ENCODE results near the gene HIGD2A.

The HIGD2A gene

GRCh38 chr5:176352116-176352878, 36.3 kb upstream of the HIGD2A start:
- Histone ChIP-seq H3K9me2 (replicated peaks; ENCODE audit: insufficient read depth, low read length) (no peaks in the 10 kb centered on the region), H3K4me2 (ENCODE audit: low read depth, low read length, poor library complexity, severe bottlenecking) (no peak overlapping the region), H3K4me3 (ENCODE audit: insufficient read depth, low read length, poor library complexity, severe bottlenecking) (no peak overlapping the region), H3K27me3 (ENCODE audit: low read length) (no peaks in the 10 kb centered on the region), H3K9me3 (ENCODE audit: insufficient read depth, low read length) (no peaks in the 10 kb centered on the region), H3F3A (ENCODE audit: insufficient read depth) (no peaks in the 10 kb centered on the region), H3K9ac (ENCODE audit: low read length) (no peak overlapping the region), H3K79me2 (ENCODE audit: insufficient read depth, low read length) (peaks cover 19% of the 10 kb centered on the region), H3K36me3 (ENCODE audit: low read length) (no peaks in the 10 kb centered on the region), H3K27ac (ENCODE audit: low read depth, low read length) (no peak overlapping the region), H4K20me1 (ENCODE audit: low read depth, low read length) (no peaks in the 10 kb centered on the region; the same call in 1 of the 2 replicates), H2AFZ (ENCODE audit: low read depth, low read length, severe bottlenecking) (no peak overlapping the region)
- TF ChIP-seq, protein P1, sequence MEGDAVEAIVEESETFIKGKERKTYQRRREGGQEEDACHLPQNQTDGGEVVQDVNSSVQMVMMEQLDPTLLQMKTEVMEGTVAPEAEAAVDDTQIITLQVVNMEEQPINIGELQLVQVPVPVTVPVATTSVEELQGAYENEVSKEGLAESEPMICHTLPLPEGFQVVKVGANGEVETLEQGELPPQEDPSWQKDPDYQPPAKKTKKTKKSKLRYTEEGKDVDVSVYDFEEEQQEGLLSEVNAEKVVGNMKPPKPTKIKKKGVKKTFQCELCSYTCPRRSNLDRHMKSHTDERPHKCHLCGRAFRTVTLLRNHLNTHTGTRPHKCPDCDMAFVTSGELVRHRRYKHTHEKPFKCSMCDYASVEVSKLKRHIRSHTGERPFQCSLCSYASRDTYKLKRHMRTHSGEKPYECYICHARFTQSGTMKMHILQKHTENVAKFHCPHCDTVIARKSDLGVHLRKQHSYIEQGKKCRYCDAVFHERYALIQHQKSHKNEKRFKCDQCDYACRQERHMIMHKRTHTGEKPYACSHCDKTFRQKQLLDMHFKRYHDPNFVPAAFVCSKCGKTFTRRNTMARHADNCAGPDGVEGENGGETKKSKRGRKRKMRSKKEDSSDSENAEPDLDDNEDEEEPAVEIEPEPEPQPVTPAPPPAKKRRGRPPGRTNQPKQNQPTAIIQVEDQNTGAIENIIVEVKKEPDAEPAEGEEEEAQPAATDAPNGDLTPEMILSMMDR (IDR thresholded peaks at IDR 0.05; ENCODE audit: insufficient read depth, low read length, poor library complexity, severe bottlenecking): no peak
- no peak for TF ChIP-seq EZH2phosphoT487 (conservative IDR thresholded peaks at IDR 0.05; ENCODE audit: low read length)

GRCh38 chr5:176353533-176353932, 35.0 kb upstream of the HIGD2A start:
- H3K36me3 ChIP-seq (ENCODE audit: low read length): no peaks in the 10 kb centered on the region
- no peaks in the 10 kb centered on the region; the same call in 1 of the 2 replicates for H4K20me1 ChIP-seq (ENCODE audit: low read depth, low read length)
- no peak overlapping the region for H3K4me3 ChIP-seq (ENCODE audit: insufficient read depth, low read length, poor library complexity, severe bottlenecking)
- no peaks in the 10 kb centered on the region for H3K9me3 ChIP-seq (ENCODE audit: insufficient read depth, low read length)
- no peaks in the 10 kb centered on the region for H3F3A ChIP-seq (ENCODE audit: insufficient read depth)
- H3K79me2 ChIP-seq (ENCODE audit: insufficient read depth, low read length): peaks cover 29% of the 10 kb centered on the region
- H3K4me2 ChIP-seq (ENCODE audit: low read depth, low read length, poor library complexity, severe bottlenecking): no peak overlapping the region
- no peaks in the 10 kb centered on the region for H3K27me3 ChIP-seq (ENCODE audit: low read length)
- no peak for TF ChIP-seq EZH2phosphoT487 (conservative IDR thresholded peaks at IDR 0.05; ENCODE audit: low read length)
- no peak overlapping the region for H2AFZ ChIP-seq (ENCODE audit: low read depth, low read length, severe bottlenecking)
- H3K9ac ChIP-seq (ENCODE audit: low read length): no peak overlapping the region
- no peak overlapping the region for H3K27ac ChIP-seq (ENCODE audit: low read depth, low read length)
- H3K9me2 ChIP-seq (replicated peaks; ENCODE audit: insufficient read depth, low read length): no peaks in the 10 kb centered on the region

DNA sequence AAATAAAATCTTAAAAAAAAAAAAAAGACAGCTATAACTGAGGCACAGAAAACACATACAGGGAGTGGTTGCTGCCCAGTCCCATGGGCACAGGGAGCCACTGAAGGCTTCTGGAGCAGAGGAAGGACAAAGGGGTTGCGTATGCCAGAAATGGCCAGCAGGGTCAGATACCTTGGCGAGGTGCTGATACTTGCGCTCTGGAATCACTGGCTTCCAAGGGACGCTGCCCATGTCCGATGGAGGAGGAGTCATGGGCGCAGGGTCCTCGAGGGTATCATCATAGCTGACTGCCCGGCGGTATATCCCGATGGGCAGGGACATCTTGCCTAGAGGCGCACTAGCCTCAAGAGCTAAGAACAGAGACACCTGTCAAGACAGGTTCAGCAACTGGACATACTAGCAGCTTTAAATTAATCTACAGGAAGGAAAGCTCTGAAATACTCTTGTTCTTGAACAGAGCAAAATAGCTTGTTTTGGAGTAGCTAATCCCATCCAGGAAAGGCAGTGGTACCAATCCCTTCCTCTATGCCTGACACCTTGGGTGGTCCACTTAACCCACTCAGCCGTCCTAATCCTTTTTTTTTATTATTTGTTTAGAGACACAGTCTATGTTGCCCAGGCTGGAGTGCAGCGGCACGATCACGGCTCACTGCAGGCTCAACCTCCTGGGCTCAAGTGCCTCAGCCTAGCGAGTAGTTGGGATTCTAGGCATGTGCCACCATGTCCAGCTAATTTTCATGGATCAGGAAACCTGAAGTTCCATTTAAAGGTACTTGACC, 33.0 kb upstream of the HIGD2A start:
- TF ChIP-seq, protein P1 (IDR thresholded peaks at IDR 0.05; ENCODE audit: insufficient read depth, low read length, poor library complexity, severe bottlenecking): no peak
- no peak for TF ChIP-seq EZH2phosphoT487 (conservative IDR thresholded peaks at IDR 0.05; ENCODE audit: low read length)
- Histone ChIP-seq H3K9ac (ENCODE audit: low read length) (no peak overlapping the region), H3K27me3 (ENCODE audit: low read length) (no peaks in the 10 kb centered on the region), H3F3A (ENCODE audit: insufficient read depth) (0 out of 2 replicates have a peak, but pooled peaks cover 4% of the 10 kb centered on the region), H3K36me3 (ENCODE audit: low read length) (no peaks in the 10 kb centered on the region), H2AFZ (ENCODE audit: low read depth, low read length, severe bottlenecking) (no peak overlapping the region), H3K4me2 (ENCODE audit: low read depth, low read length, poor library complexity, severe bottlenecking) (no peak overlapping the region), H3K79me2 (ENCODE audit: insufficient read depth, low read length) (peaks cover 42% of the 10 kb centered on the region), H3K4me3 (ENCODE audit: insufficient read depth, low read length, poor library complexity, severe bottlenecking) (no peak overlapping the region), H3K27ac (ENCODE audit: low read depth, low read length) (no peak overlapping the region), H4K20me1 (ENCODE audit: low read depth, low read length) (no peaks in the 10 kb centered on the region; the same call in 1 of the 2 replicates), H3K9me3 (ENCODE audit: insufficient read depth, low read length) (no peaks in the 10 kb centered on the region), H3K9me2 (replicated peaks; ENCODE audit: insufficient read depth, low read length) (no peaks in the 10 kb centered on the region)

Data from SU-DHL-6 (cell line).